ENCODE measurements around the gene SDHAF4.

The SDHAF4 gene

GRCh38 chr6:70566751-70567382 is at the start of gene SDHAF4:
SDHAF4 (plus strand) TSS chr6:70566930; CDS start chr6:70566941, 11 bp downstream.
- Histone ChIP-seq H3K36me3 (replicated peaks; ENCODE audit: low read depth, low read length) (peaks cover 18% of the 10 kb centered on the region), H3K9me3 (ENCODE audit: insufficient read depth, low read length) (no peaks in the 10 kb centered on the region), H3K4me3 (ENCODE audit: low read length) (peak within 1 kb of the TSS; percentile 83), H3K79me2 (ENCODE audit: low read length) (peaks cover 21% of the 10 kb centered on the region), H3K4me1 (ENCODE audit: low read length) (peaks cover 10% of the 10 kb centered on the region), H3K27me3 (ENCODE audit: low read depth, low read length) (no peaks in the 10 kb centered on the region), H3K4me2 (ENCODE audit: low read length) (peak within 1 kb of the TSS; percentile 100), H4K20me1 (ENCODE audit: insufficient read depth, low read length) (no peaks in the 10 kb centered on the region), H3K27ac (ENCODE audit: low read length) (peak within 1 kb of the TSS; percentile 62), H2AFZ (ENCODE audit: low read depth, low read length) (peak within 1 kb of the TSS; percentile 98), H3K9ac (ENCODE audit: low read length) (peak within 1 kb of the TSS; percentile 91)
- TF ChIP-seq EZH2phosphoT487 (IDR thresholded peaks at IDR 0.05; ENCODE audit: low read depth) (no peak), CTCF (IDR thresholded peaks at IDR 0.05; ENCODE audit: low read depth, low read length) (peak; percentile 28; the same call in 1 of the 2 replicates)

GRCh38 chr6:70518723-70519122 is 48.0 kb upstream of the SDHAF4 start:
- H3K4me3 ChIP-seq (ENCODE audit: low read length) = no peak overlapping the region
- no peaks in the 10 kb centered on the region for H3K27me3 ChIP-seq (ENCODE audit: low read depth, low read length)
- H3K9me3 ChIP-seq (ENCODE audit: insufficient read depth, low read length) = no peaks in the 10 kb centered on the region
- H2AFZ ChIP-seq (ENCODE audit: low read depth, low read length) = no peak overlapping the region
- TF ChIP-seq CTCF (IDR thresholded peaks at IDR 0.05; ENCODE audit: low read depth, low read length) (no peak), EZH2phosphoT487 (IDR thresholded peaks at IDR 0.05; ENCODE audit: low read depth) (no peak)
- peaks cover 4% of the 10 kb centered on the region for H3K36me3 ChIP-seq (replicated peaks; ENCODE audit: low read depth, low read length)
- H3K4me2 ChIP-seq (ENCODE audit: low read length) = no peak overlapping the region
- H3K27ac ChIP-seq (ENCODE audit: low read length) = no peak overlapping the region
- H3K9ac ChIP-seq (ENCODE audit: low read length) = no peak overlapping the region
- no peaks in the 10 kb centered on the region for H4K20me1 ChIP-seq (ENCODE audit: insufficient read depth, low read length)
- no peaks in the 10 kb centered on the region for H3K79me2 ChIP-seq (ENCODE audit: low read length)
- no peaks in the 10 kb centered on the region for H3K4me1 ChIP-seq (ENCODE audit: low read length)

GRCh38 chr6:70520575-70520974 is 46.2 kb upstream of the SDHAF4 start:
- H3K9me3 ChIP-seq (ENCODE audit: insufficient read depth, low read length) = no peaks in the 10 kb centered on the region
- no peak for TF ChIP-seq EZH2phosphoT487 (IDR thresholded peaks at IDR 0.05; ENCODE audit: low read depth)
- peak; percentile 67 for TF ChIP-seq CTCF (IDR thresholded peaks at IDR 0.05; ENCODE audit: low read depth, low read length)
- H3K4me1 ChIP-seq (ENCODE audit: low read length) = no peaks in the 10 kb centered on the region
- H3K4me3 ChIP-seq (ENCODE audit: low read length) = no peak overlapping the region
- no peak overlapping the region for H3K9ac ChIP-seq (ENCODE audit: low read length)
- H2AFZ ChIP-seq (ENCODE audit: low read depth, low read length) = no peak overlapping the region
- no peaks in the 10 kb centered on the region for H3K79me2 ChIP-seq (ENCODE audit: low read length)
- peaks cover 12% of the 10 kb centered on the region for H3K36me3 ChIP-seq (replicated peaks; ENCODE audit: low read depth, low read length)
- H3K27me3 ChIP-seq (ENCODE audit: low read depth, low read length) = no peaks in the 10 kb centered on the region
- H3K27ac ChIP-seq (ENCODE audit: low read length) = no peak overlapping the region
- H3K4me2 ChIP-seq (ENCODE audit: low read length) = no peak overlapping the region
- H4K20me1 ChIP-seq (ENCODE audit: insufficient read depth, low read length) = peaks cover 3% of the 10 kb centered on the region; the same call in 1 of the 2 replicates

GRCh38 chr6:70524721-70525286 is 41.9 kb upstream of the SDHAF4 start:
- Histone ChIP-seq H3K36me3 (replicated peaks; ENCODE audit: low read depth, low read length) (peaks cover 22% of the 10 kb centered on the region), H2AFZ (ENCODE audit: low read depth, low read length) (no peak overlapping the region), H4K20me1 (ENCODE audit: insufficient read depth, low read length) (peaks cover 3% of the 10 kb centered on the region; the same call in 1 of the 2 replicates), H3K27ac (ENCODE audit: low read length) (no peak overlapping the region), H3K4me3 (ENCODE audit: low read length) (no peak overlapping the region), H3K4me1 (ENCODE audit: low read length) (no peaks in the 10 kb centered on the region), H3K4me2 (ENCODE audit: low read length) (no peak overlapping the region), H3K9me3 (ENCODE audit: insufficient read depth, low read length) (no peaks in the 10 kb centered on the region), H3K27me3 (ENCODE audit: low read depth, low read length) (no peaks in the 10 kb centered on the region), H3K9ac (ENCODE audit: low read length) (no peak overlapping the region), H3K79me2 (ENCODE audit: low read length) (no peaks in the 10 kb centered on the region)
- TF ChIP-seq EZH2phosphoT487 (IDR thresholded peaks at IDR 0.05; ENCODE audit: low read depth) = no peak
- no peak for TF ChIP-seq CTCF (IDR thresholded peaks at IDR 0.05; ENCODE audit: low read depth, low read length)

All from OCI-LY3 (cell line).